HepG2 (cell line): Measurements from ENCODE around the gene COBLL1. TPM values are rescaled to one million over a fixed set of nuclear protein-coding genes. Genes with fewer than 3 reads are reported as not detected.

Experiments used
- ATAC-seq: fragments of 200-7000 bp; cut with Tn5 transposase; 3 replicates; pipeline ENCODE4 v1.9.1; 2020; ENCODE audit warnings: mild to moderate bottlenecking, moderate library complexity
- BruUV-seq: library from RNA; stranded (reverse); fragments of 400-500 nt; replicated peaks from 2 replicates; lab custom pipeline; 2021; lab: Mats Ljungman, UMichigan
- CTCF ChIA-PET: fragments of 300-600 bp; formaldehyde crosslinking; extraction: SDS; loops from one replicate; lab custom pipeline; 2021; ENCODE audit warnings: low total read pairs, inconsistent platforms, low intra/inter-chr PET ratio; lab: Yijun Ruan, JAX
- POLR2A ChIA-PET: fragments of 350-600 bp; sonication (Branson Sonifier 250); formaldehyde crosslinking; loops from one replicate; lab custom pipeline; 2020; ENCODE audit warnings: antibody characterized with exemption, inconsistent platforms; lab: Yijun Ruan, JAX
- DNase-seq: peaks from one replicate; pipeline ENCODE4 v3.0.0-alpha.2; 2015; ENCODE audit warnings: low spot score
- FAIRE-seq: peaks from 3 replicates; lab custom pipeline; 2011; peaks lifted over from hg19 to GRCh38; lab: Jason Lieb, UNC
- H2AFZ ChIP-seq: one replicate; pipeline ENCODE4 v1.6.1; 2011; ENCODE audit warnings: low read length, inconsistent platforms
- H3K27ac ChIP-seq: fragments of 300-600 bp; 3 replicates; pipeline ENCODE4 v1.8.0; 2011; ENCODE audit warnings: mixed run types, mild to moderate bottlenecking, mixed read lengths, low read length, inconsistent platforms; ENCODE audit not compliant: insufficient read depth; ENCODE audit errors: extremely low read length
- H3K27me3 ChIP-seq, 2 experiments: fragments of 200-600 bp in 1 of 2; 2 replicates in 1 of 2; 3 replicates in 1 of 2; pipeline versions ENCODE4 v1.6.0 to v1.8.0; 2011; ENCODE audit warnings: low read length in 2 of 2, mild to moderate bottlenecking in 2 of 2, moderate library complexity in 2 of 2, inconsistent platforms in 1 of 2; ENCODE audit not compliant: insufficient read depth in 2 of 2, control insufficient read depth in 1 of 2
- H3K36me3 ChIP-seq, 2 experiments: fragments of 200-600 bp in 1 of 2; replicated peaks in 1 of 2; 2 replicates in 1 of 2; 3 replicates in 1 of 2; pipeline versions ENCODE4 v1.5.1 to v1.8.0; 2011; ENCODE audit warnings: low read length in 2 of 2, inconsistent platforms in 1 of 2; ENCODE audit not compliant: insufficient read depth in 2 of 2, control insufficient read depth in 1 of 2
- H3K4me1 ChIP-seq: 2 replicates; pipeline ENCODE4 v1.5.1; 2012; ENCODE audit warnings: low read length, inconsistent platforms; ENCODE audit not compliant: insufficient read depth
- H3K4me2 ChIP-seq: 2 replicates; pipeline ENCODE4 v1.6.0; 2011; ENCODE audit warnings: low read depth, low read length, inconsistent platforms
- H3K4me3 ChIP-seq, 3 experiments: fragments of 200-600 bp in 1 of 3; sonication (generic), shearing (Covaris generic) in 1 of 3; replicated peaks in 1 of 3; 2 replicates each; pipeline ENCODE4 v1.5.1; 2011 to 2016; ENCODE audit warnings: low read length in 3 of 3, inconsistent platforms in 2 of 3, low read depth in 2 of 3, mild to moderate bottlenecking in 2 of 3, control low read depth in 1 of 3, mixed read lengths in 1 of 3; ENCODE audit not compliant: insufficient read depth in 1 of 3
- H3K79me2 ChIP-seq: one replicate; pipeline ENCODE4 v1.6.1; 2011; ENCODE audit warnings: low read length, inconsistent platforms; ENCODE audit not compliant: insufficient read depth
- H3K9ac ChIP-seq: 2 replicates; pipeline ENCODE4 v1.6.0; 2011; ENCODE audit warnings: mild to moderate bottlenecking, low read depth, low read length, inconsistent platforms; ENCODE audit not compliant: insufficient read depth
- H3K9me3 ChIP-seq: 2 replicates; pipeline ENCODE4 v1.5.1; 2012; ENCODE audit warnings: mild to moderate bottlenecking, low read length
- H4K20me1 ChIP-seq: 2 replicates; pipeline ENCODE4 v1.6.0; 2011; ENCODE audit warnings: inconsistent platforms, mild to moderate bottlenecking, low read length, moderate library complexity; ENCODE audit not compliant: insufficient read depth
- GABPA ChIP-seq, 2 experiments: IDR thresholded peaks; 2 replicates each; pipeline ENCODE4 v1.6.1; 2011 to 2016; ENCODE audit warnings: low read depth in 2 of 2, low read length in 1 of 2, missing biosample characterization in 1 of 2, missing genetic modification characterization in 1 of 2
- HOXA3 ChIP-seq: sonication (generic); formaldehyde crosslinking; IDR thresholded peaks from 2 replicates; pipeline ENCODE4 v1.5.0; 2020; ENCODE audit warnings: missing genetic modification reagents
- KDM3A ChIP-seq: IDR thresholded peaks from 2 replicates; pipeline ENCODE4 v1.6.1; 2018; ENCODE audit warnings: low read depth, missing compliant biosample characterization
- KMT2A ChIP-seq: sonication (generic); formaldehyde crosslinking; IDR thresholded peaks from 2 replicates; pipeline ENCODE4 v1.4.0; 2020; ENCODE audit warnings: missing genetic modification reagents
- MAF1 ChIP-seq: sonication (generic); formaldehyde crosslinking; IDR thresholded peaks from 2 replicates; pipeline ENCODE4 v1.5.0; 2020; ENCODE audit warnings: missing genetic modification reagents, borderline replicate concordance
- MAX ChIP-seq: IDR thresholded peaks from 2 replicates; pipeline ENCODE4 v1.6.1; 2012; ENCODE audit warnings: inconsistent platforms
- MEIS2 ChIP-seq: sonication (generic); formaldehyde crosslinking; IDR thresholded peaks from 2 replicates; pipeline ENCODE4 v1.9.0; 2021; ENCODE audit warnings: mild to moderate bottlenecking, missing genetic modification reagents
- MIXL1 ChIP-seq: IDR thresholded peaks from 2 replicates; pipeline ENCODE4 v1.6.1; 2016
- PATZ1 ChIP-seq: sonication (generic); formaldehyde crosslinking; IDR thresholded peaks from 2 replicates; pipeline ENCODE4 v1.4.0; 2020; ENCODE audit warnings: missing genetic modification reagents
- PHB2 ChIP-seq: fragments of 450-650 bp; IDR thresholded peaks from 2 replicates; pipeline ENCODE4 v1.6.1; 2018; ENCODE audit not compliant: partially characterized antibody
- RARA ChIP-seq: IDR thresholded peaks from 2 replicates; pipeline ENCODE4 v1.6.1; 2016; ENCODE audit warnings: missing genetic modification reagents, missing compliant biosample characterization
- RBM39 ChIP-seq: fragments of 200-400 bp; formaldehyde crosslinking; IDR thresholded peaks from one replicate; pipeline ENCODE4 v1.6.1; 2018; ENCODE audit warnings: antibody characterized with exemption, mild to moderate bottlenecking, low read depth, low read length; ENCODE audit not compliant: poor library complexity, severe bottlenecking
- RFX5 ChIP-seq: IDR thresholded peaks from 2 replicates; pipeline ENCODE4 v1.6.1; 2011; ENCODE audit warnings: low read depth, low read length, improper control_type of control experiment
- SETDB1 ChIP-seq: sonication (generic); formaldehyde crosslinking; IDR thresholded peaks from 2 replicates; pipeline ENCODE4 v1.5.1; 2020; ENCODE audit warnings: missing genetic modification reagents, mild to moderate bottlenecking, borderline replicate concordance
- ZBTB39 ChIP-seq: sonication (generic); formaldehyde crosslinking; IDR thresholded peaks from 2 replicates; pipeline ENCODE4 v1.5.0; 2020; ENCODE audit warnings: missing genetic modification reagents
- ZNF563 ChIP-seq: sonication (generic); formaldehyde crosslinking; IDR thresholded peaks from 2 replicates; pipeline ENCODE4 v1.8.0; 2022; ENCODE audit warnings: mild to moderate bottlenecking, moderate library complexity, missing genetic modification reagents
- ZNF607 ChIP-seq: sonication (generic); formaldehyde crosslinking; IDR thresholded peaks from 2 replicates; pipeline ENCODE4 v1.5.1; 2020; ENCODE audit warnings: missing genetic modification reagents, mild to moderate bottlenecking, borderline replicate concordance
- ZNF704 ChIP-seq: sonication (generic); formaldehyde crosslinking; IDR thresholded peaks from 2 replicates; pipeline ENCODE4 v1.8.1; 2023; ENCODE audit warnings: mild to moderate bottlenecking, inconsistent platforms, moderate library complexity, missing genetic modification reagents, borderline replicate concordance
- ZNF780A ChIP-seq: sonication (generic); formaldehyde crosslinking; IDR thresholded peaks from 2 replicates; pipeline ENCODE4 v1.8.0; 2022; ENCODE audit warnings: mild to moderate bottlenecking, missing genetic modification reagents, moderate library complexity
- ZNF781 ChIP-seq: sonication (generic); formaldehyde crosslinking; IDR thresholded peaks from 2 replicates; pipeline ENCODE4 v1.5.1; 2020; ENCODE audit warnings: borderline replicate concordance, mild to moderate bottlenecking, missing genetic modification reagents; ENCODE audit errors: not compliant biosample characterization
- WGBS: methylation state at CpG from one replicate; pipeline ENCODE4 v1.1.6; 2017; ENCODE audit warnings: low lambda C conversion rate; 5-methylcytosine and 5-hydroxymethylcytosine counted together
- in situ Hi-C: cut with HindIII; loops from 2 replicates; pipeline ENCODE4 v1.10.0; 2017; ENCODE audit warnings: low pct_unique_long_range_greater_than_20kb; ENCODE audit not compliant: extremely low pct_ligation_motif_present
- intact Hi-C: fragments of 100-400 bp; cut with micrococcal nuclease; formaldehyde crosslinking; loops from one replicate; pipeline ENCODE4 v1.10.0; 2022; ENCODE audit not compliant: unreplicated experiment
- polyA plus RNA-seq, 8 experiments: library from polyadenylated mRNA; depleted of rRNA in 3 of 8; stranded (reverse) in 7 of 8; unstranded in 1 of 8; fragments of >200 nt; fragmentation: Illumina TruSeq in 4 of 8; extraction: Trizol in 4 of 8; gene quantifications; 2 replicates each; pipeline versions ENCODE4 v1.2.1 to v1.2.3, GENCODE V29; 2011 to 2016; ENCODE audit warnings: low read depth in 4 of 8, missing spikeins in 1 of 8, mixed read lengths in 1 of 8; ENCODE audit not compliant: insufficient read depth in 1 of 8
- total RNA-seq, 5 experiments: library from RNA; depleted of rRNA; stranded (reverse); fragments of >200 nt; fragmentation: Illumina TruSeq; extraction: Trizol; gene quantifications; 2 replicates each; pipeline ENCODE4 v1.2.3, GENCODE V29; 2016; ENCODE audit warnings: low read depth in 1 of 5

The COBLL1 gene
- total and polyA plus RNA-seq, 2 of the 13 experiments (the other 11 are each of a cell fraction or from before 2014, with no cell fraction given), result 32.6 to 86.8 TPM

- TF ChIP-seq ZNF563 (CRISPR knock-in tag), result no peak
- no peak for TF ChIP-seq PHB2
These were observed 163.9 kb downstream of the COBLL1 start (continued) for GRCh38 chr2:164677733-164678132.

- Histone ChIP-seq H3K27ac (no peak overlapping the region), H3K9me3 (peaks cover 7% of the 10 kb centered on the region; the same call in 1 of the 2 replicates), H3K79me2 (no peaks in the 10 kb centered on the region), H3K9ac (no peak overlapping the region), H3K36me3 (no peaks in the 10 kb centered on the region; a peak in 1 of 5 replicates), H3K27me3 (no peaks in the 10 kb centered on the region), H3K4me2 (no peak overlapping the region), H3K4me3 (no peak overlapping the region), H4K20me1 (no peaks in the 10 kb centered on the region), H3K4me1 (no peaks in the 10 kb centered on the region), H2AFZ (no peak overlapping the region)
- 98% methylated on average over 1 of the region's 1 CpG for WGBS
- ChIA-PET POLR2A (no interaction called here), CTCF (no interaction called here)
- intact Hi-C loops (no loop called here), in situ Hi-C loops (no loop called here)
- BruUV-seq, result no TSS peak
- FAIRE-seq, result no peak
- DNase-seq, result no peak
- no peak for ATAC-seq
- no peak for TF ChIP-seq ZNF607 (CRISPR knock-in tag)
- TF ChIP-seq KDM3A (CRISPR knock-in tag), result no peak
- no peak for TF ChIP-seq ZNF781
- no peak for TF ChIP-seq MIXL1 (CRISPR knock-in tag)
- TF ChIP-seq MAX, result no peak
- no peak for TF ChIP-seq ZNF780A (CRISPR knock-in tag)
- no peak for TF ChIP-seq ZBTB39 (CRISPR knock-in tag)
- no peak for TF ChIP-seq SETDB1 (CRISPR knock-in tag)
- TF ChIP-seq GABPA (IDR thresholded peaks at IDR 0.05; ENCODE audit: low read depth, low read length), result no peak
- TF ChIP-seq GABPA (CRISPR knock-in tag; IDR thresholded peaks at IDR 0.05; ENCODE audit: low read depth), result no peak
- no peak for TF ChIP-seq HOXA3 (CRISPR knock-in tag)
- TF ChIP-seq RARA (CRISPR knock-in tag), result no peak
- no peak for TF ChIP-seq ZNF704 (CRISPR knock-in tag)
- no peak for TF ChIP-seq KMT2A (CRISPR knock-in tag)
- TF ChIP-seq RFX5, result no peak
- no peak for TF ChIP-seq MEIS2 (CRISPR knock-in tag)
- TF ChIP-seq PATZ1 (CRISPR knock-in tag), result no peak
- TF ChIP-seq MAF1 (CRISPR knock-in tag), result no peak
- TF ChIP-seq RBM39, result no peak
These were observed 164.4 kb downstream of the COBLL1 start for GRCh38 chr2:164677271-164677670.
